Measurements from ENCODE around the gene CDK18. TPM values are rescaled to one million over a fixed set of nuclear protein-coding genes. Genes with fewer than 3 reads are reported as not detected.

CDK18 gene
- total RNA-seq, 1 experiment from 2014 or later: 6.6 TPM

DNA sequence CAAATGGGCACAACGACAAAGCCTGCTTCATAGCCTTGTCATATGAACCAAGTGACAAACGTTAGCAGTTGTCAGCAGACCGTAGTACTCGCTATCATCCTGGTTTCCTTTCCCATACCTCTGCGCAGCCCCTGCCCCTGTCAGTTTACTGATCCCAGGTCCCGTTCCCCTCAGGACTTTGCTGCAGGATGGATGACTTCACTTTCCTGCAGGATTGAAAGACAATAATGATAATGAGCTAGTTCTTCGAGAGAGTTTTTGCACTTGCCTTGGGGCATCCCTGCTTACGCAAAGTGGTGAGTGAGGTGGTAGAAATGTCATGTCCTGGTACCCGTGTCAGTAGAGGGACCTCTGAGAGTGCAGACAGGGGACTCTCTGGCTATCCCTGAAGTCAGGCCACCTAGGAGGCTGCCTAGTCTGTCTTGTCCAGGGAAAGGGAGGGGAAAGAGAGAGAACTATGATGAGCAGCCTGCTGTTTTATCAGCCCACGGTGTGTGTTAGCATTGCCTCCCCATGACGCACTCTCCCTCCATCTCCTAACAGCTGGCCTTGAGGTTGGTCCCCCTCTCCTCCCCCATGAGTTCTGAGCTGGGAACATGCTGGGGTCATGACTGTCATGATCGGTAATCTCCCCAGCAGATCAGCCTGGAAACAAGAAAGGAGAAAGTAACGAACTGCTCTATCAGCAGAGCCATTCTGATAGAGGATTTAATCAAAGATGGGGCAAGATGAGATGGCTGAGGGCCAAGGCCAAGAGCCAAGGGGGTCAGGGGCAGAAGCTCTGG lies 73.6 kb downstream of the CDK18 start:
- in situ Hi-C loops (cut with HindIII; ENCODE audit: low sequenced_read_pairs): loop anchor here (25.0 kb wide), 1 partner anchor 134 kb away; no protein-coding TSS in a partner anchor

DNA sequence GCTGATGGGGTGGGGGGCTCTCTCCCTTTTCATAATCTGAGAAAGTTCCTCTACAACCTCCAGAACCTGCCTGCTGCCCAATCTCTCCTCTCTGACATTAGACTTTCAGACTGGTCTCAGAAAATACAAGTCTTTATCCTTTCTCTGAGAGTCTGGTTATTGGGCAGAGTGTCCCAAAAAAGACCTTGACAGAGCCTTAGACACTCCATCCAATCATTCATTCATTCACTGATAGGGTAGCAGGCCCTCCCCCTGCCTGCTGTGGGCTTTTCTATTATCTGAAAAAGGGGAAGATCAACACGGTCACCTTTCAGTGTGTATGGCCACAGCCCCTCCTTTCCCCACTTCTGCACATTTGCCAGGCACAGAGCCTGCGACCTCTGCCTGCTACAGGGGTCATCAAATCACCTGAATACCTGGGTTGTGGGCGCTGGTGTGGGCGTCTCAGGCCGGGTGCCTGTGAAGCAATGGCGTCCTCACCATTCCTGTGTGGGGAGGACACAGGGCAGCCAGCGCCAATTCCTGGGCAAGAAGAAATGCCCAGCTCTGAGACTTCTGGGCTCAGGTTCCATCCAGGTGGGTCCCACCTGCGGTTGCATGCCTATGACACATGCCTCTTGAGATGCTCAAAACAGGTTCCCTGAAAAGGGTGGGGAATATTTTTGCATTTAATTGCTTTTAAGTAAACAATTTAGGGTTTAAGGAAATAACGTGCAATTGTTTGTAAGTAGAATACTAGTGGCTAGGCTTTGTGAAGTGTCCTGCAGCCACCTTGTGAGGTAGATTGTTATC lies 74.5 kb downstream of the CDK18 start:
- no peak for DNase-seq (ENCODE audit: low spot score)
- in situ Hi-C loops (cut with HindIII; ENCODE audit: low sequenced_read_pairs): loop anchor here (25.0 kb wide), 1 partner anchor 133 kb away; no protein-coding TSS in a partner anchor

More for the DNA sequence above, 73.6 kb downstream of the CDK18 start:
- no peak for DNase-seq (ENCODE audit: low spot score)

DNA sequence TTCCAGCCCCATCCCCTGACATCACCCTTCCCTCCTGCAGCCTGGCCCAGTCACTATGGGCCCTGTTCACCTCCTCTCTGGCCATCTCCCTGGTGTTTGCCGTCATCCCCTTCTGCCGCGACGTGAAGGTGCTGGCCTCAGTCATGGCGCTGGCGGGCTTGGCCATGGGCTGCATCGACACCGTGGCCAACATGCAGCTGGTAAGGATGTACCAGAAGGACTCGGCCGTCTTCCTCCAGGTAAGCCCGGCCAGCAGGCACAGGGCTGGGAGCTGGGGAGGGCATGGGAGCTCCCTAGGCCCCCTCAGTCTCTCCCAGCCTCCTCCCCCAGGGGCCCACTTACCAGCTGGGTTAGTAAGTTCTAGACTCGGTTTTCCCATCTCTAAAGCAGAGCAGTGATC lies 75.2 kb downstream of the CDK18 start:
- no peak for DNase-seq (ENCODE audit: low spot score)

DNA sequence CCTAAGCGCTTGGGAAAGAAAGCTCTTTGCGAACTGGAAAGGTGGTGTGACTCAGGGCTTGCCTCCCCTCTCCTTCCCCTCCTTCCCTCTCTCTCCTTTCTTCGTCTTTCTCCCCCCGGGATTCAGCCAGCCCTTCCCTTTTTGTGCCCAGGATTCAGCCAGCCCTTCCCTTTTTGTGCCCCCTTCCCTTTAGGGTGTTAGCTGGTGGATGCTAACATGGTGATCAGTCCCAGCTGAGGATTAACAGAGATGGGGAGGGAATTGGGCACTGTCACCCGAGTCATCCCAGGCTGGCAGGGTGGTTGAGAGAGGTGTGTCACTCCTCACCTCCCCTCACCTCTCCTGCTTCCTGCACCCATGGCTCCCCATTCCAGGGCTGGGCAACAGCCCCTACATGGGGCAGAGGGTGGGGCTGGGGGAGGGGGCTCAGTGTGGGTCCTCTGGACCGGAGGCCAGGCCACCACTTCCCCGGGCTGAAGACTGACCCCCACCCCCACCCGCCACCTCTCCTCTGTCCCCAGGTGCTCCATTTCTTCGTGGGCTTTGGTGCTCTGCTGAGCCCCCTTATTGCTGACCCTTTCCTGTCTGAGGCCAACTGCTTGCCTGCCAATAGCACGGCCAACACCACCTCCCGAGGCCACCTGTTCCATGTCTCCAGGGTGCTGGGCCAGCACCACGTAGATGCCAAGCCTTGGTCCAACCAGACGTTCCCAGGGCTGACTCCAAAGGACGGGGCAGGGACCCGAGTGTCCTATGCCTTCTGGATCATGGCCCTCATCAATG lies 75.9 kb downstream of the CDK18 start:
- in situ Hi-C loops (cut with HindIII; ENCODE audit: low sequenced_read_pairs): loop anchor here (25.0 kb wide), 1 partner anchor 132 kb away; no protein-coding TSS in a partner anchor
- DNase-seq (ENCODE audit: low spot score): peak; percentile 34

More for the DNA sequence above, 75.2 kb downstream of the CDK18 start:
- in situ Hi-C loops (cut with HindIII; ENCODE audit: low sequenced_read_pairs): loop anchor here (25.0 kb wide), 1 partner anchor 133 kb away; no protein-coding TSS in a partner anchor

DNA sequence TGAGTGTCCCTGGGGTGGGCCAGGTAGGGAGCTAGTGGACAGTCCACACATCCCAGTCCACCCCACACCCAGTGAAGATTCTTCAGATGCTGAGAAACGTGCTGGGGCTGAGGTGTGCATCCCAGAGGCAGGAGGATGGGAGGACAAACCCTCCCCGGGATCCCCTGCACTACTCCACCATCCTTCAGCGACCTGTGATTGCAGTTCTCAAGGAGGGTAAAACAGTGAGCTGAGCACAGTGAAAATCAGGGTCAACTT lies 76.4 kb downstream of the CDK18 start:
- no peak for DNase-seq (ENCODE audit: low spot score)
- in situ Hi-C loops (cut with HindIII; ENCODE audit: low sequenced_read_pairs): loop anchor here (25.0 kb wide), 1 partner anchor 131 kb away; no protein-coding TSS in a partner anchor

DNA sequence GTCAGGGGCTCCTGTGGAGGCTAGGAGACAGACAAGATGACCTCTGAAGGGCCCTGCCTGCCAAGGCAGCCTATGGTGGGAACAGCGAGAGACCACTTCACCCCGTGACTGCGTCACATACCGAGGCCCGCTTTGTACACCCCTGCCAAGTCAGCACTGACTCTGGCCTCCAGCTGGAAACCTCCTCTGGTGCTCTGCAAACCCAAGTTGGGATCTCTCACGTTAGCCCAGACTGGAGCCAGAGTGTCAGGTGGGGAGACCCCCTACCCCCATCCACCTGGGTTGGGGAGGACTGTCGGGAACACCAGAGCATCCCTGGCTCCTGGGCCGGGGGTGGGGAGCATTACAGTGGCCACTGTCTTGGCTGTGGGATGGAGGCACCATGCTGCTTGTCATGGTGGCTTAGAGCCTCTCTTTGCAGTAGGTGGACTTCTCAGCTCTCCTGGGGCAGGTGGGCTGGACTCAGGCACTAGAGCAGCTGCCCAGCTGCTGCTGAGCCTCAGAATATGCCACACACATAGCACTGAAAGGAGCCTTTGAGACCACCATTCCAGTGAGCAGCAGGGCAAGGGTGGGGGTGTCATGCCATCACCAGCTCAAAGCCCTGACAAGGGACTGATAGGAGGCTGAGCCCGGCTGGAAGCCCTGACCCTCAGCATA lies 77.0 kb downstream of the CDK18 start:
- DNase-seq (ENCODE audit: low spot score): no peak
- in situ Hi-C loops (cut with HindIII; ENCODE audit: low sequenced_read_pairs): loop anchor here (25.0 kb wide), 1 partner anchor 131 kb away; no protein-coding TSS in a partner anchor

DNA sequence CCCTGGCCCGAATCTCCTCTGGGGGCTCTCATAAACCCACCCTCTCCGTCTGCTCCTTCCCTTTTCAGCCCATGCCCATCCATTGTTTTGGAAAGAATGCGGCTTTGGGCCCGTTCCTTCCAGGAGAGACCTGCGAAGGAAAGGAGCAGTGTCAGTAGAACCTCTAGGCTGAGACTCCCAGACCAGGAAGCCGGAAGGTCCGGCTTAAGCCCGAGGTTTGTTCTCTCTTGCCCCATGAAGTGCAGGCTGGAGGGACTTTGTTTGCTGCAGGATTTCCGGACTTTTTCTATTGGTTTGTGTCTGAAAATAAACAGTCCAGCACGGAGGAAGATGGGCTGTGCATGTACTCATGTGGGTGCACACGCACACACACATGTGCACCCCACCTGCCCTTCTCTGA lies 77.6 kb downstream of the CDK18 start:
- in situ Hi-C loops (cut with HindIII; ENCODE audit: low sequenced_read_pairs): loop anchor here (25.0 kb wide), 1 partner anchor 130 kb away; no protein-coding TSS in a partner anchor
- no peak for DNase-seq (ENCODE audit: low spot score)

Other genes with a start within 250 kb of the CDK18 start
- gene NUAK2, start 182.9 kb upstream of the CDK18 start, total RNA-seq (2014; rRNA removed; shearing (Covaris generic)): 6.3 and 8.3 TPM in 2 replicates
- gene KLHDC8A, start 147.7 kb upstream of the CDK18 start, total RNA-seq (2014; rRNA removed; shearing (Covaris generic)): 1.3 and 2.8 TPM in 2 replicates
- 13.2 and 15.0 TPM in 2 replicates for gene LEMD1, start 82.6 kb upstream of the CDK18 start, total RNA-seq (2014; rRNA removed; shearing (Covaris generic))
- gene BLACAT1, start 48.6 kb upstream of the CDK18 start, total RNA-seq (2014; rRNA removed; shearing (Covaris generic)): 1.7 and 1.8 TPM in 2 replicates
- gene ELK4, start 127.3 kb downstream of the CDK18 start, total RNA-seq (2014; rRNA removed; shearing (Covaris generic)): 4.6 and 5.1 TPM in 2 replicates
- gene SLC45A3, start 175.8 kb downstream of the CDK18 start, total RNA-seq (2014; rRNA removed; shearing (Covaris generic)): 4.4 and 5.4 TPM in 2 replicates
- 142 and 190 TPM in 2 replicates for gene NUCKS1, start 245.5 kb downstream of the CDK18 start, total RNA-seq (2014; rRNA removed; shearing (Covaris generic))